ENCODE results near the gene BAHD1. TPM values are rescaled to one million over a fixed set of nuclear protein-coding genes. Genes with fewer than 3 reads are reported as not detected.

BAHD1 gene
- total RNA-seq, 2 donors from 2014 or later = 10.1 to 16.2 TPM

- Histone ChIP-seq H3K4me1 (peaks cover 13% of the 10 kb centered on the region), H3K27me3 (no peaks in the 10 kb centered on the region), H3K36me3 (replicated peaks in 1 of 2; ENCODE audit: insufficient read depth in 1 of 2, low read depth in 2 of 2) (no peaks in the 10 kb centered on the region), H3K27ac (no peak overlapping the region), H3K4me3 (no peak overlapping the region), H3K9me3 (no peaks in the 10 kb centered on the region)
- no peak for ATAC-seq
- intact Hi-C loops (cut with DNase I) = no loop called here
- TF ChIP-seq CTCF (IDR thresholded peaks at IDR 0.05) (no peak), POLR2A (IDR thresholded peaks at IDR 0.05) (no peak)
- 86 to 91% methylated on average over 2 of the region's 2 CpGs for WGBS, 2 donors
- no peak for DNase-seq
Measured at GRCh38 chr15:40516322-40516721, 75.6 kb downstream of the BAHD1 start.

Other genes with a start within 250 kb of the BAHD1 start
- 10 to 100 TPM; 14.8 to 22.4 TPM for gene PAK6, start 201.9 kb upstream of the BAHD1 start, total RNA-seq
- gene ANKRD63, start 157.9 kb upstream of the BAHD1 start, total RNA-seq = not detected
- gene PLCB2, start 133.0 kb upstream of the BAHD1 start, total RNA-seq = 1 to 10 TPM; 3.1 to 4.6 TPM
- 10 to 100 TPM in 1 of 2 donors, 1 to 10 TPM in 1; 8.8 to 22.4 TPM for gene INAFM2, start 117.3 kb upstream of the BAHD1 start, total RNA-seq
- 10 to 100 TPM; 17.1 to 26.4 TPM for gene CCDC9B, start 100.0 kb upstream of the BAHD1 start, total RNA-seq
- gene PHGR1, start 89.9 kb upstream of the BAHD1 start, total RNA-seq = not detected
- gene DISP2, start 82.7 kb upstream of the BAHD1 start, total RNA-seq = under 1 TPM; under 0.01 to 0.52 TPM
- gene KNSTRN, start 58.2 kb upstream of the BAHD1 start, total RNA-seq = 1 to 10 TPM; 3.3 to 5.7 TPM
- gene IVD, start 35.2 kb upstream of the BAHD1 start, total RNA-seq = 10 to 100 TPM; 30.3 to 34.0 TPM
- gene CHST14, start 30.0 kb downstream of the BAHD1 start, total RNA-seq = 1 to 10 TPM; 4.7 to 8.6 TPM
- 10 to 100 TPM in 1 of 2 donors, 1 to 10 TPM in 1; 7.6 to 21.0 TPM for gene CCDC32, start 124.1 kb downstream of the BAHD1 start, total RNA-seq
- 1 to 10 TPM; 3.1 to 7.3 TPM for gene RPUSD2, start 128.3 kb downstream of the BAHD1 start, total RNA-seq
- not detected for gene KNL1, start 153.3 kb downstream of the BAHD1 start, total RNA-seq

Measured in body of pancreas (tissue), 4 donors.